Activated CD4-positive, alpha-beta T cell treated with anti-CD3 and anti-CD28 coated beads, Interleukin-2, Interleukin-4, amounts not matched to agents 100 ng/mL and 50 ng/mL, durations not matched to agents 16 hours and 8 hours (primary cell): Measurements from ENCODE around the gene TNS3.

Experiments used
- DNase-seq: peaks from one replicate; pipeline ENCODE4 v3.0.0-alpha.2; 2020; ENCODE audit warnings: low spot score

The TNS3 gene

DNA sequence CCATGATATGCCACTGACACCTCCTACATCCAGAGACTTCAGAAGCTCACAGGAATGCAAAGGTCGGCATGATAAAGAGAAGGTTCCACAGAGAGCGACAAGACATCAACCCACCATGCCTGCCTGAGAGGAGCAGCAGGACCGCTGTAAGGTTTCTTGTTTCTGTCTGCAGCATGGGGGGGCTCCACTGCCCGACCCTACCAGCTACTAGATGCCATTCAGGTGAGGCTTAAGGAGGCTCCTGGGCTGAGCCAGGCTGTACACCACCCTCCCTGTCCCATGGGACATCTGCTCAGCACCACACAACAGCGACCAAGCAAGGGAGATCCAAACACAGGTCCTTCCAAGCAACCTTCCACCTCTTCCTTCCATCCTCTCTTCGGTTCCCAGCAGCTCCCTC lies 234.6 kb downstream of the TNS3 start:
- DNase-seq: no peak

DNA sequence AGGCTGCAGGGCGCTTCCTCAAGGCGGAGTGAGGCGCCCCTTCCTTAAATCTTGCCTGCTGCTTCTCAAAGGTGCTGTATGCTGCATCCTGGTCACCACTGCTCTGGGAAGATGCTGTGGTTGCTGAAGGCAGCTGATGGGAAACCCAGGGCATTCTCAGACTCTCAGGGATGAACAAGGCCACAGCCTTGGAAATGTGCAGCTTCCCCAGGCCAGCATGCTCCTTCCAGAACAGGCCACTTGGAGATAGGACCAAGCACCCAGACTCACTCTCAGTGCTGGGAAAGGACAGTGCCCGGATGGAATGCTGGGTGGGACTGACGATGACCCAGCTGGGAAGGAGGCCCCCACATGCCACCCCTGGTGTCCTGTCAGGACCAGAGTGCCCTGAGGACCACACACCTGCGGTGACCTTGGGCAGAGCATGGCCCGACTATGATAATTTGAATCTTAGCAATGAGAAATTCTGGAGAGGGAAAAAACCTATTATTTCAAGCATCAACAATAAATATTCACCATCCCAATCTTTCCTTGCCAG lies 235.5 kb downstream of the TNS3 start:
- no peak for DNase-seq

DNA sequence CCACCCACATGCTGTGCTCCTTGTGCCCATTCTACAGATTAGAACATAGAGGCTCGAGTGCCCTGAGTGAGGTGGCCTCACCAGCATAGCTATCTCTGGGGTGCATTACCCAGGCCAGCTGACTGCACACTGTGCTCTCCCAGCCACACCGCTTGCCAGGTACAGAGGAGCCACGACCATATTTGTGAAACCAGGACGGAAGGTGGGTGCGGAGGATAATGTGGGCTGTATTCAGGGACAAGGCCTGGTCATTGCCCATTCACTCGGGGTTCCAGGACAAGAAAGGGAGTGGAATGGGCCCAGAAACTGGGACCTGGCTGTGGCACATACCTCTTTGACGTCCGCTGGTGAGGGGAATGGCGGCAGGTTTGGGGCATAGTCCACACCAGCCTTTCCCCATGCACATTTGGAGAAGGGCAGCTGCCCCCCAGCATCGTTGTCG lies 236.0 kb downstream of the TNS3 start:
- DNase-seq: no peak

DNA sequence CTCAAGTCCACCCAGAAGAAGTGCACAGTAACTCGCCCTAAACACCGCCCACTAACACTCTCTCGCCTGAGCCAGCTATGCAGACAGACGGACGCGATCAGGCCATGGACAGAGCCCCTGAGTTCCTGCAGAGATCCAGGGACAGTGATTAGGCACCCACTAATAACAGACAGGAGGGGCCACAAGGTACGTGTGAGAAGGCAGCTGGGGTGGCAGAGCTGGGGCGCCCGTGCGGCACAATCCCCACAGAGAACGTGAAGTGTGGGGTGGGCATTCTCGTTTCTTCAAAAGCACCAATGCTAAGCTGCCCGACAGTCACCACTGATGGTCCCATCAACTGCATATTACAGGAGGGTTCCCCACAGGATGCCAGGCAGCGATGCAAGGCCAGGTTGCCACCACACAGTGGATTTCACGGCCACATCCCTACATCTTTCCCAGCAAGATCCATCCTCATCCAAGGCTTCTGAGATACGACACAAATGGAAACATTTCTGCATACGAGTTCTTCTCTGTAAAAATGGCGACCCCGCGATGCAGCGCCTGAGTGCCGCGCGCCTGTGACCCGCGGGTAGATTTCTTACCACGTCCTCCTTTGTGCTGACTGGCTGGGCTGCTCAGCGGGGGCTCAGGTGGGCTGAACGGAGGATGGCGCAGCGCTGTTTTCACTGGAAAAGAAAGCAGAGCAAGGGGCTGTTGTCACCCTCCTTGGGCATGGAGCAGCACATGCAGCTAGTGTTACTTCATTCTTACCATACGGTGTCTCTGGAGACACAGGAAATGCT lies 237.5 kb downstream of the TNS3 start:
- DNase-seq: no peak

DNA sequence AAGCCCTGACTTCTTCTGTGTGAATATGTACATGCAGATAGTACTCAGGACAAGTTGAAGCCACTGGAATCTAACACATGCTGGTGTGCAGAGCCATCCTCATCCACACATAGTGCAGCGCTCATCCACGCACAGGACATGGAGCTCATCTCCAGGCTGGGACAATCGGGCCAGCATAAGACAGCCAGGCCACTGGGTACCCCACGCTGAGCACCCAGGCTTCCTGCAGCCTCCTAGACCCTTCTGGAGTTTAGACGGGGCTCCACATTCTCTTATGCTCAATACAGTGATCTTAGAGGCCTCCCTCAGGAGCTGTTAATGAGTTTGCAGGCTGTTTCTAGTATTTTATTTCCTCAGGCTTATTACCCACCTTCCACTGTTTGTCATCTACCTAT lies 238.9 kb downstream of the TNS3 start:
- DNase-seq: no peak

DNA sequence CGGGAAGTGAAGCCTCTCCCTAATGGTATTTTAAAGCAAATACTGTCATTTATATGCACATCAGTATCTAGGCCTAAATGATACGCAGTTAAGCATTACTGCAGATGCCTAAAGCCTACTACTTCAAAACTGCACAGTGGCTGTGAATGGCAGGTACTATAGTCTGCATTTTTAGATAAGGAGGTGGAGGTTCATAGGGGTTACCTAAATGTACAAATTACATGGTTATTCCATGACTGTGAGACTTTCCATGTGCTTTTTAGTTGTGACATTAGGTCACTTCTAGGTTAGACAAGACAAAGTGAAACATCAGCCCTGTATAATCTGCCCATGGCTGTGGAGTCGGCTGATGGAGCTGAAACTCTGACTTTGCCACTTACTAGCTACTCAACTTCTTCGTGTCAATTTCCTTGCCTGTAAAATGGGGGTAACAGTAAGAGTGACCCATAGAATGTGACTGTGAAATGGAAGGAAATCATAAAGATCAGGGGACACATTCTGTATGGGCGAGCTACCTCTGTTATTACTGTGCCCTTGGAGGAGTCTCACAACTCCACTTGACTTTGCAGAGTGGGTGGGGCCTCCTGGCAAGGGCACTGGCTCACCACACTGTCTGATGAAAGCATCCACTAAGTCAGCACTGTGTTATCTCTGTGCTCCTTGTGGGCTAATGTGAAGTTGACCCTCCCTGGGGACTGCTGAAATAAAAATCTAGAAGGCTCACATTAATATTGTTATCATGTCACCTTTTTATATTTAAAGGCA lies 239.4 kb downstream of the TNS3 start:
- no peak for DNase-seq

DNA sequence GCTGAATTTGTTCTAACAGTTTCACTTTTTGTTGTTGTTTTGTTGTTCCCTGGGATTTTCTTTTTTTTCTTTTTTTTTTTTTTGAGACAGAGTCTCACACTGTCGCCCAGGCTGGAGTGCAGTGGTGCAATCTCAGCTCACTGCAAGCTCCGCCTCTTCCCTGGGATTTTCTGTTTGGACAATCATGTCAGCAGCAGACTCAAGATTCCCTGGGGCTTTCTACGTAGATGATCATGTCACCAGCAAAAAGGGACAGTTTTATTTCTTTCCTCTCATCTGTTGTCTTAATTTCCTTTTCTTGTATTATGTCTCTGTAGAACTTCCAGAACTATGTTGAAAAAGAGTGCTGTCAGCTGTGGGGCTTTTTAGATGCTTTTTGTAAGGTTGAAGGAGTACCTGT lies 241.4 kb downstream of the TNS3 start:
- DNase-seq: no peak

DNA sequence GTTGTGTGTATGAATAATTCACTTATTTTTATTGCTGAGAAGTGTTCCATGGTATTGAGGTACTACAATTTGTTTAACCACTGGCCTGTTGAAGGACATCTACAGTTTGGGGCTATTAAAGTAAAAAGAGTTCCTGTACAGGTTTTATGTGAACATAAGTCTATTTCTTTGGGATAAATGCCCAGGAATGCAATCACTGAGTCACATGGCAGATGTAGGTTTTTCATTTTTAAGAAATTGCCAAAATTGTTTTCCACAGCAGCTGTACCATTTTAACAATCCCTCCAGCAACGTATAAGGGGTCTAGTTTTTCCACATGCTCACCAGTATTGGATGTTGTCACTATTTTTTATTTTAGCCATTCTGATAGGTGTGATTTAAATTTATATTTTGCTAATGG lies 243.9 kb downstream of the TNS3 start:
- DNase-seq: no peak

DNA sequence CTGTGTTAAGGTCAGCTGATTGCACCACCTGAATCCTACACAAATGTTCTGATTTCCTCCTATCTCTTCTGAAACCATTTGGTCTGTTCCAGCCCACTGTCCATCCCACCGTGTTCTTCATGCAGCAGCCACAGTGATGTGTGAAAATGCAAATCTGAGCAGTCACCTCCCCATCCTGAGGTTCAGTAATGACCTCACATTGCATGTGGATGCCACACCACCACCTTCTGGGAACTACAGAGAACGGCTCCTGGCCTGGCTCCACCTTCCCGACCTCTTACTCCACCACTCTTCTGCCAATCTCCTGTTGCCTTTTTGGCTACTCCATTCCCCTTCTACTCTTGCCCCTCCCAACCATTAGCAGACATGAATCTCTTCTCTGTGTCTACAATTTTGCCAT lies 244.4 kb downstream of the TNS3 start:
- no peak for DNase-seq

DNA sequence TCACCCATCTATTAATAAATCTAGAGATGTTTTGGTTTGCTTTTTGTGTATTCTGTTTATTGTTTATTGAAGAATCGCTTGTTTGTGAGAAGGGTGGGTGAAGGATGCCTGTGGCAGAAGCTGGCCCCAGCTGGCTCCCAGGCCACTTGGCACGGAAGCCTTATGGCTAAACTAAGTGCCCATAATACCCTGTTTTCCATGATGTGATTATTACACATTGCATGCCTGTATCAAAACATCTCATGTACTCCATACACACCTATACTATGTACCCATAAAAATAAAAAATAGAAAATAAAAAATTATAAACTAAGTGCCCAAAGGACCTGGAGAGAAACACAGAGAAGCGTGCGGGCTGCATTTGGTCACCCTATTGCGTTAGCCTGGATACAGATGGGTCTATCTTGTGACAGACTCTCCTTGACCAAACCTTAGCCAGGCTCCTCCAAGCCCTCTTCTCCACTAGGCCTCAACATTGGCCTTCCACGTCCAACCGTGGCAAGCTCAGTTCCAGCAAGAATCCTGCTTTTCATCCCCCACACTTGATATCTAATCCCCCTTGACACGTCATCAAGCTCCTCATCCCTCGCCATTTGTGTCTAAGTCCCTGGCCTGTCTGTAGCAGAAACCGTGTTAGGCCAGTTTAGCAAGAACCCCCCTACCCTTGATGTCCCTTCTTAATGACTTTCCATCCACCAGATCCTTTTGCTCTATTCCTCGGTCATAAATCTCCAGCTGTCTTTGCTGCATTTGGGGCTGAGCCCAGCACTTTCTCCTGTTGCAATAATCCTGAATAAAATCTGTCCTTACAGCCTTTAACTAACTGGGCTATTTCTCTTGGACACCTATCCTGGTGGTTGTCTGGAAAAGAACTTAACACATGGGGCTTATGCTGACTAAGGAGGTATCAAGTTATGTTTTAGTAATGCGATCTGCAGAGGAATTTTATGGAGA lies 245.2 kb downstream of the TNS3 start:
- no peak for DNase-seq

DNA sequence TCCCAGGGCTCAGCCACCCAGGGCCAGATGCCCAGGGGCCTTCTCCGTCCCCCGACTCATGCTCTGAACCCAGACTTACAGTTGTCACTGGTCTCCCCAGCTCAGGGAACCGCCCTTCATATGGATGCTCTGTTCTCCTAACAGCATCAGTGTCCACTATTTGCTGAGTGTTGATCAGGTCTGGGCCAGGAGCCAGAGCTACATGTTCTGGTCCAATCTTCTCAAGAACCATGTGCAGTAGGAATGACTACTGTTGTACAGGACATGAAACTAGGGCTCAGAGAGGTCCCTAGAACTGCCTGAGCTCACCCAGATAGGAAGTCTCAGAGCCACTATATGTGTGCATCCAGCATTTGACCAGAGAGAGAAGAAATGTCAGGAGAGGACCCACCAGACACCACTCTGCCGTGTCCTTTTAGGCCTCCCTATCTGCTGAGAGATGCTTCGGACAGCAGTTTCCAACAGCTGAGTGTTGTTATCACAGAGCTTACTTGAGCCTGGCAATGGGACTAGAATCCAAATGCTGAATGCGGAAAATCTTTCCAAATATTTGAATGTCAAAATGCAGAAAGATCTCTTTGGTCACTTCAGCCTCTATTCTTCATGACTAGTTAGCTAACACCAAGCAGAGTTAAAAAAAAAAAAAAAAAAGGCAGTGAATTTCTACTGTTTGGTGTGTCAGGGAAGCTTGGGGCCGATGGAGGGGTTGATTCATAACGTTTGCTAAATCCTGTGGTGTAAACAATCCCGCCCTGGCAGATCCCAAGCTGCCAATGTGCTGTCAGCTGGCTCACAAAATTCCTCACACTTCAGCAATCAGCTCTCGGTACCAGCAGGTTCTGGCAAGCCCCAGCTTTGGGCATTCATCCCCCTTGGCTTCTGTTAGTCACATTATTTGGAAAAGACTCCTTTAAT lies 246.1 kb downstream of the TNS3 start:
- no peak for DNase-seq

DNA sequence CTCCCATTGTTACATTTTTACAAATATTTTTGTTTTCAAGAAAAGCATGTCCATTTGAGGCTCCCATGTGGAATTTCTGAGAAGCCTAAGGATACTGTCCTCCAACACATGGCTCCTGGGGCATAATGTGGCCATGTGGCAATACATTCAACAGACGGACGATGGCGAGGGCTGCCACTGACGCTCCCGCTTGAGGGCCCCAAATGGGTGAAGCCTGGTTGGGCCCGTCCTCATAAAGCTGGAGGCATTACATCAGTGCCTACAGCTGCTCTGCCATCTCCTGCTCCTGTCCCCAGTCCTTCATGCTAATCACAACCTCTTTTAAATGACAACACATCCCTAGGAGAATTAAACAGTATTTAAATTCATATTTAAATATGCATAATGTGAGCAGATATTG lies 246.8 kb downstream of the TNS3 start:
- no peak for DNase-seq

DNA sequence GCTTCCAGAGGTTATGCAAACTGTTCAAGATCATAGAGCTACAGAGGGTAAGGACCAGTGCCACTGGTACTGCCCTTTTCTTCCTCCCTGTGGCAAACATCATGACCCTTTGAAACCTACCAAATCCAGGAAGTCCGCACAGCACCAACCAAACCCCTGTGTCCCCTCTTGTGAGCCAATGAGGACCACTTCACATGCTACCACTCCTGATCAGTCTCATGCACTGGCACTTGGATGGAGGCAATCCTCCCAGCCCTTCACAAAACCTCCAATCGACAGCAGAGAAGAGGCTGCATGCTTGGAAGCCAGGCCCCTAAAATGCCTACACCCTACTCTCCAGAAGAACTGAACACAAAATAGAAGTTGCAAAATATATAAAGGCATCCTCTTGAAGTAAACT lies 248.0 kb downstream of the TNS3 start:
- DNase-seq: no peak

DNA sequence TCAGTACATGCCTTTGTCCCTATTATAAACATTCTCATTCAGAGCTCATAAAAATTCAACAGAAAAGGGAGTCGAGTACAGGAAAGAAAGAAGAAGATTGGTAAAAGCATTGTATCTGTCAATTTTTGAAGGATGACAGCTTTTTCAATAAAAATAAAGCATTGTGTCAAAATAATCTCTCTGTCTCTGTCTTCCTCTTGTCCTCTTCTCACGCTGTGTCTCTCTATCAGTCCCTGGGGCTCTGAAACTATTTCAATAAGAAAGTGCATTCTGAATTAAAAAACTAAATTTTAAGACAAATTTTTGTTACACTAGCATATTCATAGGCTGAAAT lies 248.4 kb downstream of the TNS3 start:
- DNase-seq: no peak

DNA sequence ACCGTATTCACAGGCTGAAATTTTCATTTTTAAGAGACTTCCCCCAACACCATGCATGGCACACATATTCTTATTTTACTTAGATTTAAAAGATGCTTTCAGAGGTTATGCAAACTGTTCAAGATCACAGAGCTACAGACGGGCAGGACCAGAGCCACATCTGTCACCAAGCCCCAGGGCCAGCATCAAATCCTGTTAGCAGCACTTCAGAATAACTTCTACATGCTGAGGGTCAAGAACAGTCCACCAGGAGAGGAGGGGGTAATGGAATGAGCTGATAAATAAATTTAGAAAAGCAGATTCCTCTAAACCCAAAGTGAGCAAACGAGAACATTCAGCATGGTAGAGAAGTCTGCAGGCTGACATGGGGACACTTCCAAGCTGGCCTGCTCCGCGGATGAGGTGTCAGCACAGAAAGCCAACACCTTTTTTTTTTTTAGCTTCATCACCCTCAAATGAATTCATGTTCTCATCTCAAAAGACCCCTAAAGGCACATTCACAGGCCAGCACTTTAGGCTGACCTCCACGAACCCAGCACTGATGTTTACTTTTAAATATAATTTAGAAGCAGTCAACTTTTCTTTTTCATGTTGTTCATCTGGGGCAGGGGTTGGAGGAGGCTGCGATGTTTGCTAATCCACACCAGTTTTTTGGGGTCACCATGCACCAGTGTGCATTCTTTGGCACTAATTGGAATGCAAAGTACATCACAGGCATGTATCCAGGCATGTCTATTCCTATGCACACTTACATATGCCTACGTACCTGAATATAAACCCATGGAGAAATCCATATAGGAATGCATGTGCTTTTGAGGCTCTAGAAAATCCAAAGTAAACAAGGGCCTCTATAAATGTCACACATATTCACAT lies 249.0 kb downstream of the TNS3 start:
- no peak for DNase-seq

DNA sequence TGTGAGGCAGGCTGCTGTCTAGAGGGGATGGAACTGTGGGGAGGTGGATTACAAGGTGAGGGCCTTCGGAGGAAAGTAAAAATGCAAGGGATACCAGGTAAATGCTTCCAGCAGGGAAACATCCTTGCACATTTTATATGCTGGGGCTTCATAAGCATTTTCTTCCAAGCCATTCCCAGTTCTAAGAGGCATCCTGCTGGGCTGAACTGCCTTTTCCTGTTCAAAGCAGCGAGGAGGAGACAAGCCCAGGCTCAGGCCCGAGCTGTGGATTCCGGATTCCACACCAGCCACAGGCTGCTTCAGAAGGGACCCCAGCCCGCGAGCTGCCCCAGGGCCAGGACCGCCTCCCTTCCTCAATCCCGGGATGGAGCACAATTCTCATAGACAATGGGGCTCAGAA lies 249.7 kb downstream of the TNS3 start:
- no peak for DNase-seq

DNA sequence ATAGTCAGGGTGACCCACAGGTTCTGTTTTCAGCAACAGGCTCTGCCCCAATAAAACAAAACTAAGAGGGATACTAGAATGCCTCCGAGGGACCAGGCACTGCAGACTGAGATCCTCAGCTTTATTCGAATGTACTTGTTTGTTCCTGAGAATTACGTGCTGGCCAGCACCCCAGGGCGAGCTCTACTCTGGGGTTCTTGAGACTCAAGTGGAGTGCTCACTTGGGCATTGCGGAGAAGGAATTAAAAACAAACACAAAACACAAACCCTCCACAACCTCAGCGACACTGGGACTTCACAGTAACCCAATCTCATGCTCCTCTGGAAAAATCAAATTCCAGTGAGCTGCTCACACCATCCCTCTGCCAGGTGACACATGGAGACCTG lies 250.7 kb downstream of the TNS3 start:
- DNase-seq: no peak

DNA sequence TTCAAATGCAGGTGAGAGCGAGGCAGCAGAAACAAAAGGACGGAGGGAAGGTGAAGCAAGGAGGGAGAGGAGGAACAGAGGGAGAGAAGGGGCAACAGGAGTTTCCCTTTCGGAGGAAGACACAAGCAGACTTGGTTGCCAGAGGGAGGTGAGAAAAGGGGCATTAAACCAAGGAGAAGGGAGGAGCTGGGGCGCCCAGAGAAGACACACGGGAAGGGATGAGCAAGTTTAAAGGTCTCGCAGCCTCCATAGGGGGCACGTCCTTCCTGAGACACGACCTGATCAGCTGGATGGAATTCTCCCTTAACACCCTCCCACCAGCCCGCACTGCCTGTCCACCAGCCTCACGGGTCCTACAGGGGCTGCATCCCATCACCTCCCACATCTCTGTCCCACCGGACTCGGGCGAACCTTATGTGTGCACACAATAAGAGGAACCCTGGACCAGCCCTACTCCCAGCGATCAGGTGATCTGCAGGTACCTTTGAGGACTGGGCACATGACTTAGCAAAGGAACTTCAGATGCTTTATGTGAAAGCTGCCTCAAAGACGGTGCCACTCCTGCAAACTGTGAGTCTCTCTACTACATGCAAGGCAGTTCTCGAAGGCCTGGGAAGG lies 251.2 kb downstream of the TNS3 start:
- DNase-seq: no peak

DNA sequence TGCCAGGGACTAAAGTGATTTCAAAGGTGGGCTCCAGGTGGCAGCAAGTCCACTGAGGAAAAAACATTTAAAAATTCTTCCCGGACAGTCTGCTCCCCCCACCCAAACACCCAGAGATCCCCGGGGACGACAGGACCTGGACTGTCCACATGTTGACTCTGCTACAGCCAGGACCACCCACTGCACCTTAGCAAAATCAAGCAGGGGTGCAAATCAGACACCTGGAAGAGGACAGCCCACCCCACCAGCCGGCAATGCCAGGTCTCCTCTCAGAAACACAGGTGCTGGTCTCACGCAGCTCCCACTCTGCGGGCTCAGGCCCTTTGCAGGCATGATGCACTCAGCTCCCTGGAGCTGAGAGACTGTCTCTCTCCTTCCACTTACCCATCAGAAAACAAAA lies 251.9 kb downstream of the TNS3 start:
- DNase-seq: no peak
